GM19328 (cell line): ENCODE data around the gene RAB4B.
A peak's percentile ranks its signal among the peaks of the same experiment; 100 is the strongest.
"Not testable (repeated sequence)": the region's sequence is repeated elsewhere in the genome, so short reads cannot be mapped to it uniquely, and the experiment has no call there.

Source experiments
- ATAC-seq: cut with Tn5 transposase; IDR thresholded peaks from one replicate; pipeline ENCODE4 v1.9.1; 2021; ENCODE audit warnings: mild to moderate bottlenecking, moderate library complexity; ENCODE audit not compliant: unreplicated experiment

Gene RAB4B

GRCh38 chr19:40750058-40750873 is 27.8 kb upstream of the RAB4B start, which contains the start of gene ACTMAP:
ACTMAP (minus strand) TSS chr19:40750477; CDS start chr19:40749803, 674 bp downstream.
- ATAC-seq = peak; percentile 90

DNA sequence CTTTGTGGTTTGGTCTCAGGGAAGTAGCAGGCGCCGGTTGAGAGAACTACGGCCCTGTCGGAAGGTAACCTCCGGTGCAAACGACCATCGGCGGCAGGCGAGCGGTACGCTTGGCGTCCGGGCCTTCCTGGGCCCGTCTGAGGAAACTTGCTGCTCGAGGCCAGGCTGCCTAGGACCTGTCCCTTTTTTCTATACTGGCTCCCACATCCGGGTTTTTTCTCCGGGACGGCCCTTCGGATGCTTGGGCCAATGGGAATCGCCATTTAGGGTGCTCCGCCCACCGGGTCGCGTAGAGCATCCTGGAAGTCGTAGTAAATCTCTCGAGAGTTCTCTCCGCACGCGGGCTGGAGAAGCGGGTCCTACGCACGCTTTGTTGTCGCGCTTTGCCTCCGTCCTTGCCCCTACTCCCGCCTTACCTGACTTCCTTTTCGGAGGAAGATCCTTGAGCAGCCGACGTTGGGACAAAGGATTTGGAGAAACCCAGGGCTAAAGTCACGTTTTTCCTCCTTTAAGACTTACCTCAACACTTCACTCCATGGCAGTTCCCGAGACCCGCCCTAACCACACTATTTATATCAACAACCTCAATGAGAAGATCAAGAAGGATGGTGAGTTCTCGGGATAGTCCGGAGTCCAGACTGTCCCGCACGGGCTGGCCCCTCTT is 27.0 kb upstream of the RAB4B start, which contains the start of gene SNRPA:
TSS of gene SNRPA (plus strand) at position 330 of the 664 bp plus-strand sequence. CDS start at position 536, 206 bp downstream.
- ATAC-seq = peak; percentile 48

DNA sequence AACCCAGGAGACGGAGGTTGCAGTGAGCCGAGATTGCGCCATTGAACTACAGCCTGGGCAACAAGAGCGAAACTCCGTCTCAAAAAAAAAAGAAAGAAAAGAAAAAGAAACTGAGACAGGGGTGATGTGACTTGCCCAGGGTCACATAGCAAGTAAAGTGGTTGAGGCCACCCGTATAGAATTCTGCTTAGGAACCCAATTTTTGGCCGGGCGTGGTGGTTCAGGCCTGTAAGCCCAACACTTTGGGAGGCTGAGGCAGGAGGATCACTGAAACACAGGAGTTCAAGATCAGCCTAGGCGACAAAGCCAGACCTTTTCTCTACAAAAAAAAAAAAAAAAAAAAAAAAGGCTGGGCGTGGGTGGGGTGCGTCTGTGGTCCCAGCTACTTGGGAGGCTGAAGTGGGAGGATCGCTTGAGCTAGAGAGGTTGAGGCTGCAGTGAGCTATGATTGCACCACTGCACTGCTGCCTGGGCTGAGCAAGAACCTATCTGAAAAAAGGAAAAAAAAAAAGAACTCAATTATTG is 25.7 kb upstream of the RAB4B start:
- no peak for ATAC-seq

DNA sequence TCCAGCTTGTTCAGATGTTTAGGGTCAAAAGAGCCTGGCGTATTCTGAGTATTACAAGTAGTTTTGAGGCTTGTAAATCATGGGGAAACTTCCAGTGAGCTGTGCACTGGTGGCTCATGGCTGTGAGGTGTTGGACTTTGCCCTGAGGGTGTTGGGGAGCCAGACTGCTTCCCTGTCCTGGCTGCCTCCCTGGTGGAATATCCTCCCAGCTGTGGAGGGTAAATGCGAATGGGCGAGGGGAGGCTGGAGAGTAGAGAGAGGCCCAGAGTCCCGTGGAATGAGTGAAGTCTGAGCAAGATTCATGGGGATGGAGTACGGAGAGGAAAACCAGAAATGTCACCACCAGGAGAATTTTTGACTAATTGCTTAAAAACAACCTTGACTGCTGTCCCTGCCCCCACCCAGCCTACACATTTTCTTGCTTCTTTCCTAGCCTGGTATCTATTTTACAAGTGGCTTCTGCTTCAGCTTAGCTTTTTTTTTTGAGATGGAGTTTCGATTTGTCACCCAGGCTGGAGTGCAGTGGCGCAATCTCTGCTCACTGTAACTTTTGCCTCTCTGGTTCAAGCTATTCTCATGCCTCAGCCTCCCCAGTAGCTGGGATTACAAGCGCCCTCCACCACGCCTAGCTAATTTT is 23.3 kb upstream of the RAB4B start:
- ATAC-seq = no peak

GRCh38 chr19:40755248-40755624 is 22.8 kb upstream of the RAB4B start:
- no peak for ATAC-seq

GRCh38 chr19:40755791-40756190 is 22.3 kb upstream of the RAB4B start:
- no peak for ATAC-seq

DNA sequence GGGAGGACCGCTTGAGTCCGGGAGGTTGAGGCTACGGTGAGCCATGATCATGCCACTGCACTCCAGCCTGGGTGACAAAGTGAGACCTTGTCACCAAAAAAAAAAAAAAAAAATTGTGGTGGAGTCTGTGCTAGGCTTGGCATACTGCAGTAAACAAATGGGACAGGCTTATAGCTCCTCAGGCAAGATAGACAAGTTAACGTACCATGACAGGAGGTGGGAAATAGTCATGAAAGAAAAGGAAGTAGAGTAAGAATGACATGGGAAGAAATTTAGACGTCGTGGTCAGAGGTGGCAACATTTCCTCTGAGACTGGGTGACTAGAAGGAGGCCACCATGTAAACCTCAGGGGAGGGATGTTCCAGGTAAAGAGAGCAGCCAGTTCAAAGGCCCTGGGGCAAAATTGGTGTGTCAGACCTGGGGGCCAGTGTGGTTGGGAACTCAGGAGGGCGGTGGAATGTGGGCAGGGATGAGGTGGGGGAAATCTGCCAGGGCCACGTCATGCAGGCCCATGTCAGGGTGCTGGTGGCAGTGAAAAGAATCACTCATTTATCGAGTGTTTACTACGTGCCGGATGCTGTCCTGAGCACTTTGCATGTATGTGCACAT is 21.4 kb upstream of the RAB4B start:
- ATAC-seq = no peak

GRCh38 chr19:40758491-40758890 is 19.6 kb upstream of the RAB4B start:
- ATAC-seq = no peak

- no peak for ATAC-seq
Measured at GRCh38 chr19:40759352-40759751, 18.7 kb upstream of the RAB4B start.

DNA sequence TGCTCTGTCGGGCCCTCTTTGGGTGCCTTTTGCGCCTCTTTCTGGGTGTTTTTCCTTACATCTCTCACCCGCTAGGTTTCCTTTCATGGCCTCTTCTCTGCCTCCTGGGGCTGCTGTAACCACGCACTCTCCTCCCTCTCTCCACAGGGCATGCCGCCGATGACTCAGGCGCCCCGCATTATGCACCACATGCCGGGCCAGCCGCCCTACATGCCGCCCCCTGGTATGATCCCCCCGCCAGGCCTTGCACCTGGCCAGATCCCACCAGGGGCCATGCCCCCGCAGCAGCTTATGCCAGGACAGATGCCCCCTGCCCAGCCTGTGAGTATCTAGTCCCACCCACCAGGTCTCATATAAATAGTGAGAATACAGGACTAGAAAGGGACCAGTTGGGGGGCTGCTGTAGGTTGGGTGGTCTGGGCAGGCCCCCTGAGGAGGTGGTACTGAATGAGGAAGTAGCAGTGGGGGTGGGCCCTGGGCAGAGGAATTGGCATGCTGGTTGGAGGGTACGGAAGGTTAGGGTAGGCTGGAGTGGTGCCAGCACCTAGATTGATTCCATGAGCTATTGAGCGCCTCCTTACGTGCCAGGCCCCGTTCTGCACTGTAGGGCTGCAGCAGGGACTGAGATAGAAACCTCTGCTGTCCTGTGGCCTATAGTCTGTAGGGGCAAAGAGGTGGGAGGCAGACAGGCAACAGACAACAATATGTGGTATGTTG is 15.1 kb upstream of the RAB4B start:
- ATAC-seq = no peak

DNA sequence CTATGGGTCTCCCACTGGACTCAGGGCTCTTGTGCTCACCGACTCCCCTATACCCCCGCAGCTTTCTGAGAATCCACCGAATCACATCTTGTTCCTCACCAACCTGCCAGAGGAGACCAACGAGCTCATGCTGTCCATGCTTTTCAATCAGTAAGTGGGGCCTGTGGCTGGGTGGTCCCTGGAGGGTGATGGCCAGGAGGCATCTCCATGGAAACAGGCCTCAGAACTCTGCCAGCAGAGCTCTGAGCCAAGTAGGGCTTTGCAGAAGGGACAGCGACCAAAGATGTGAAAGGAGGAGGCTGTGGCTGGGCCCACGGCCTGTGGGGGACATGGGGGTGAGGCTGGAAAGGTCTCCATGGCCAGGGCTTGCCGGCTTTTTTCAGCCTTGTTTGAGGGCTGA is 14.5 kb upstream of the RAB4B start:
- ATAC-seq = no peak

- no peak for ATAC-seq
Measured at GRCh38 chr19:40763963-40764362, 14.1 kb upstream of the RAB4B start.

DNA sequence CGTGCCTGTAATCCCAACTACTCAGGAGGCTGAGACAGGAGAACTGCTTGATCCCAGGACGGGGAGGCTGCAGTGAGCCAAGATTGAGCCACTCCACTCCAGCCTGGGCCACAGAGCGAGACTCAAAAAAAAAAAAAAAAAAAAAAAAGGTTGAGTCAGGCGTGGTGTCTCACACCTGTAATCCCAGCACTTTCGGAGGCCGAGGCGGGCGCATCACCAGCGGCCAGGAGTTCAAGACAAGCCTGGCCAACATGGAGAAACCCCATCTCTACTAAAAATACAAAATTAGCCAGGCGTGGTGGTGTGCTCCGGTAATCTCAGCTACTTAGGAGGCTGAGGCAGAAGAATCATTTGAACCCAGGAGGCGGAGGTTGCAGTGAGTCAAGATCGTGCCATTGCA is 11.7 kb upstream of the RAB4B start:
- ATAC-seq = not testable (repeated sequence)

DNA sequence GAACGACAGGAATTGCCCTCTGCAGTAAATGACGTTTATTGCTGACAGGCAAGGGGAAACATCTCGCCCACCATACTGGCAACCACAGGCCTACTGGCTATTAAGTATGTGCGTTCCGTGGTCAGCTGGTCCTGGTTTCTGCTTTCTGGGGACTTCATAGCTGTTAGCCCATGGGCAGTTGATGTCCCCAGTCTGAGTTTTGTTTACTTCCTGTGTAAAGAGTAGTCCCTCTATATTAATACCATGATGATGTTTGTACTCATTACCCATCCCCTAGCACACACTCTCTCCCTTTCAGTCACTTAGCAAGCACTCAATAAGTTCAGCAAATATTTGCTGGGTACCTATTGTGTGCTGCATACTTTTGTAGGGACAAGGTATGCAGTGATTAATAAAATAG is 9.2 kb upstream of the RAB4B start:
- no peak for ATAC-seq

DNA sequence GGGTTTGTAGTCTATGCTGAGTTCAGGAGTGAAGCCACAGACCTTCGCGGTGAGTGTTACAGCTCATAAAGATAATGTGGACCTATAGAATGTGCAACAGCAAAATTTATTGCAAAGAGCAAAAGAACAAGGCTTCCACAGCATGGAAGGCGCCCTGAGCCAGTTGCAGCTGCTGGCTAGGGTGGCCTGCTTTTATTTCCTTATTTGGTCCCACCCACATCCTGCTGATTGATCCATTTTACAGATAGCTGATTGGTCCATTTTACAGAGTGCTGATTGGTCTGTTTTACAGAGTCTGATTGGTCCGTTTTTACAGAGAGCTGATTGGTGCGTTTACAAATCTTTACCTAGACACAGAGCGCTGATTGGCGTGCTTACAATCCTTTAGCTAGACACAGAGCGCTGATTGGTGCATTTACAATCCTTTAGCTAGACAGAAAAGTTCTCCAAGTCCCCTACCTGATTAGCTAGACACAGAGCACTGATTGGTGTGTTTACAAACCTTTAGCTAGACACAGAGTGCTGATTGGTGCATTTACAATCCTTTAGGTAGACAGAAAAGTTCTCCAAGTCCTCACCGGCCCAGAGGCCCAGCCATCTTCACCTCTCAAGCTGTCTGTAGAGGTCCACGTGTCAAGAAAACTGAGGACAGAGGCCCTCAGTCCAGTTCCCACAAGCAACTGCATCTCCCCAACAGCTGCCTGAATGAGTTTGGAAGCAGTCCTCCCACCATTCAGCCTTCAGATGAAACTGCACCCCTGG is 6.8 kb upstream of the RAB4B start:
- ATAC-seq = not testable (repeated sequence)

DNA sequence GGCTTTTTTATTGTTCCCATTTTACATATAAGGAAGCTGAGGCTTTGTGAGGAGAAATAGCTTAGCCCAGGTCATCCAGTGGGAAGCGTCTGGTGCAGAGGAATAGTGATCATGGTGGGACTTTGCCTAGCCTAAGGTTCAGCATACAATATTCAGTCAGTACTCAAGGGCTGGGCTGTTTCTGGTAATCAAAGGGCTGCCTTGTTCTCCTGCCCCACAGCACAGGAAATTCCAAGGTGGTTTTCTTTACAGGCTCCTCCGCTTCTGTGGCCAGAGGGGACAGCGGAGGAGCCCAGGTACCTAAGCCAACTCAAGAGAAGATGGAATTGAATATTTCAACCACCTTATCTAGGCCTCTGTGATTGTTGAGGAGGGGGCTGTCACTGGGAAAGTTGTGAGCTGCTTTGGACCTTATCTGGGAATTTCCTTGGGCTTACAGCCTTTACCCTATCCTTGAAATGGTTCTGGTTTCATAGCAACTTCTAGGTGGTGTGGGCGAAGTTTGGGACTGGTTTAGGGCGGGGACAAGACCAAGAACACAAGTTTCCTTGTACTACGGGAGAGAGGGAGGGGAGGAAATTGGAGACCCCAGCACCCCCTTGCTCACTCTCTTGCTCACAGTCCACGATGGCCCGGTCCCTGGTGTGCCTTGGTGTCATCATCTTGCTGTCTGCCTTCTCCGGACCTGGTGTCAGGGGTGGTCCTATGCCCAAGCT is 3.0 kb upstream of the RAB4B start, which contains the start of gene MIA:
TSS of gene MIA (plus strand) at position 606 of the 716 bp plus-strand sequence. CDS start at position 628, 22 bp downstream.
- no peak for ATAC-seq

- no peak for ATAC-seq
Measured at GRCh38 chr19:40775632-40776022, 2.4 kb upstream of the RAB4B start.

- no peak for ATAC-seq
Measured at GRCh38 chr19:40776364-40776763, 1.7 kb upstream of the RAB4B start.
